ENCODE data around the gene TMC4.
"Not testable (repeated sequence)": the region's sequence is repeated elsewhere in the genome, so short reads cannot be mapped to it uniquely, and the experiment has no call there.

GRCh38 chr19:54207193-54207592 is 34.2 kb upstream of the TMC4 start:
- TF ChIP-seq CTCF (IDR thresholded peaks at IDR 0.05; ENCODE audit: borderline replicate concordance, extremely low read depth, low read length, poor library complexity, severe bottlenecking); EZH2 (IDR thresholded peaks at IDR 0.05; ENCODE audit: borderline replicate concordance, low read depth, low read length, severe bottlenecking): not testable (repeated sequence)
